K562 (cell line): Measurements from ENCODE around the gene COL28A1.
A peak's percentile ranks its signal among the peaks of the same experiment; 100 is the strongest.

ENCODE experiments used
- ADNP ChIP-seq: fragments of 200-800 bp; sonication (Bioruptor generic); IDR thresholded peaks from 2 replicates; pipeline ENCODE4 v1.6.1; 2016; ENCODE audit warnings: missing genetic modification characterization, missing compliant biosample characterization
- ARID4B ChIP-seq: sonication (generic); formaldehyde crosslinking; IDR thresholded peaks from 2 replicates; pipeline ENCODE4 v1.8.0; 2022; ENCODE audit warnings: mild to moderate bottlenecking, missing genetic modification reagents
- CLOCK ChIP-seq: fragments of 250-450 bp; sonication (Bioruptor Pico); IDR thresholded peaks from 2 replicates; pipeline ENCODE4 v1.4.0; 2020; ENCODE audit warnings: mild to moderate bottlenecking, moderate library complexity, borderline replicate concordance
- CREB1 ChIP-seq, 2 experiments: sonication (generic) in 1 of 2; formaldehyde crosslinking in 1 of 2; IDR thresholded peaks; 2 replicates each; pipeline versions ENCODE4 v1.6.1 to v1.8.0; 2012 to 2022; ENCODE audit warnings: inconsistent platforms in 1 of 2, mild to moderate bottlenecking in 1 of 2, missing genetic modification reagents in 1 of 2, moderate library complexity in 1 of 2
- CTCF ChIP-seq, 3 experiments: IDR thresholded peaks in 2 of 3; conservative IDR thresholded peaks in 1 of 3; 2 replicates each; pipeline ENCODE4 v1.5.1; 2011 to 2012; ENCODE audit warnings: low read length in 3 of 3, mild to moderate bottlenecking in 3 of 3, control low read depth in 2 of 3, improper control_type of control experiment in 1 of 3, inconsistent platforms in 1 of 3, low read depth in 1 of 3, mixed read lengths in 1 of 3, moderate library complexity in 1 of 3; ENCODE audit not compliant: insufficient read depth in 2 of 3
- GTF2B ChIP-seq: IDR thresholded peaks from 2 replicates; pipeline ENCODE4 v1.6.1; 2011; ENCODE audit not compliant: insufficient read length; ENCODE audit errors: extremely low read depth
- HOMEZ ChIP-seq: fragments of 250-450 bp; sonication (Bioruptor Pico); IDR thresholded peaks from 2 replicates; pipeline ENCODE4 v1.4.0; 2020; ENCODE audit warnings: mild to moderate bottlenecking, moderate library complexity
- JUND ChIP-seq, 2 experiments: IDR thresholded peaks; 2 replicates in 1 of 2; 3 replicates in 1 of 2; pipeline ENCODE4 v1.6.1; 2011; ENCODE audit warnings: borderline replicate concordance in 2 of 2, low read depth in 2 of 2, low read length in 2 of 2, improper control_type of control experiment in 1 of 2, missing biosample characterization in 1 of 2, missing genetic modification characterization in 1 of 2, missing genetic modification reagents in 1 of 2
- KDM1A ChIP-seq, 2 experiments: fragments of 450-650 bp; IDR thresholded peaks; 2 replicates each; pipeline ENCODE4 v1.6.1; 2016; ENCODE audit warnings: mild to moderate bottlenecking in 2 of 2
- ZNF639 ChIP-seq, 2 experiments: fragments of 200-800 bp in 1 of 2; sonication (Bioruptor generic) in 1 of 2; sonication (generic) in 1 of 2; formaldehyde crosslinking in 1 of 2; IDR thresholded peaks in 1 of 2; conservative IDR thresholded peaks in 1 of 2; 2 replicates each; pipeline versions ENCODE4 v1.5.0 to v1.6.1; 2016 to 2020; ENCODE audit warnings: missing compliant biosample characterization in 1 of 2, missing genetic modification characterization in 1 of 2, missing genetic modification reagents in 1 of 2

GRCh38 chr7:7424151-7424873, 111.4 kb downstream of the COL28A1 start:
- peak; percentile 71 to 87 (median 86) for TF ChIP-seq CTCF (IDR thresholded peaks at IDR 0.05 in 2 of 3, conservative IDR thresholded peaks at IDR 0.05 in 1 of 3; ENCODE audit: insufficient read depth in 2 of 3, low read depth in 1 of 3, low read length in 3 of 3)
- TF ChIP-seq KDM1A (IDR thresholded peaks at IDR 0.05), result no peak
- TF ChIP-seq GTF2B, result no peak
- no peak for TF ChIP-seq ARID4B (CRISPR knock-in tag)
- TF ChIP-seq CLOCK, result no peak
- TF ChIP-seq HOMEZ (CRISPR knock-in tag), result no peak
- 0 out of 2 replicates have a peak, but pooled peaks have one; percentile 6 for TF ChIP-seq JUND (IDR thresholded peaks at IDR 0.05; ENCODE audit: borderline replicate concordance, low read depth, low read length)
- no peak; the same call in 2 of the 3 replicates for TF ChIP-seq JUND (tag; IDR thresholded peaks at IDR 0.05; ENCODE audit: borderline replicate concordance, low read depth, low read length)
- TF ChIP-seq ZNF639 (CRISPR knock-in tag; conservative IDR thresholded peaks at IDR 0.05 in 1 of 2, IDR thresholded peaks at IDR 0.05 in 1 of 2), result no peak
- TF ChIP-seq CREB1 (IDR thresholded peaks at IDR 0.05), result no peak
- no peak for TF ChIP-seq CREB1 (CRISPR knock-in tag; IDR thresholded peaks at IDR 0.05)
- TF ChIP-seq ADNP (tag), result no peak
